Stimulated activated CD8-positive, alpha-beta memory T cell treated with anti-CD3 and anti-CD28 coated beads, Interleukin-4, amount 100 ng/mL, for 4 hours (primary cell): ENCODE measurements around the gene ADGRF4.

Experiments used
- DNase-seq, 2 donors: peaks; one replicate each; pipeline ENCODE4 v3.0.0-alpha.2; 2020; ENCODE audit warnings: low read depth in 2 of 2, low spot score in 1 of 2

The ADGRF4 gene, protein sequence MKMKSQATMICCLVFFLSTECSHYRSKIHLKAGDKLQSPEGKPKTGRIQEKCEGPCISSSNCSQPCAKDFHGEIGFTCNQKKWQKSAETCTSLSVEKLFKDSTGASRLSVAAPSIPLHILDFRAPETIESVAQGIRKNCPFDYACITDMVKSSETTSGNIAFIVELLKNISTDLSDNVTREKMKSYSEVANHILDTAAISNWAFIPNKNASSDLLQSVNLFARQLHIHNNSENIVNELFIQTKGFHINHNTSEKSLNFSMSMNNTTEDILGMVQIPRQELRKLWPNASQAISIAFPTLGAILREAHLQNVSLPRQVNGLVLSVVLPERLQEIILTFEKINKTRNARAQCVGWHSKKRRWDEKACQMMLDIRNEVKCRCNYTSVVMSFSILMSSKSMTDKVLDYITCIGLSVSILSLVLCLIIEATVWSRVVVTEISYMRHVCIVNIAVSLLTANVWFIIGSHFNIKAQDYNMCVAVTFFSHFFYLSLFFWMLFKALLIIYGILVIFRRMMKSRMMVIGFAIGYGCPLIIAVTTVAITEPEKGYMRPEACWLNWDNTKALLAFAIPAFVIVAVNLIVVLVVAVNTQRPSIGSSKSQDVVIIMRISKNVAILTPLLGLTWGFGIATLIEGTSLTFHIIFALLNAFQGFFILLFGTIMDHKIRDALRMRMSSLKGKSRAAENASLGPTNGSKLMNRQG

GRCh38 chr6:47698342-47698787, at the start of gene ADGRF4:
ADGRF4 (plus strand) TSS chr6:47698580; CDS start chr6:47707246, 8,666 bp downstream.
- DNase-seq = no peak

- no peak for DNase-seq
These were observed 47.6 kb upstream of the ADGRF4 start for GRCh38 chr6:47650553-47651432.

GRCh38 chr6:47651505-47651944, 46.9 kb upstream of the ADGRF4 start:
- DNase-seq = no peak

DNA sequence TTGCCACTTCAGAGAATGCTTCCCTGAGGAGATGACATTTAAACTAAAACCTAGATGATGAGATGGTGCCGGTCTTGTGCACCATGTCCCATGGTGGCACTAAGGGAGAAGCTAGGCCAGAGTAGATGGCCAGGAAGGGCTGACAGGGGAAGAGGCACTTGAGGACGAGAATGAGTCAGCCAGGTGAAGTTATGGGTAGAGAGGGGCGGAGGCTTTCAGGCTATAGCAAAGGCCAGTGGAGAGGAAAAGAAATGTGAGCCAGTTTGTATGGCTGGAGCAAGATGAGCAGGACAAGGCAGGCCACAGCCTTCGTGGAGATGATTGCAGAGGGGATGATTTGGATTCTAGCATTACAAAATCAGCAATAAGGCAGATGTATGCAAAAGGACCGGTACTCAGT, 44.7 kb upstream of the ADGRF4 start:
- DNase-seq = no peak

DNA sequence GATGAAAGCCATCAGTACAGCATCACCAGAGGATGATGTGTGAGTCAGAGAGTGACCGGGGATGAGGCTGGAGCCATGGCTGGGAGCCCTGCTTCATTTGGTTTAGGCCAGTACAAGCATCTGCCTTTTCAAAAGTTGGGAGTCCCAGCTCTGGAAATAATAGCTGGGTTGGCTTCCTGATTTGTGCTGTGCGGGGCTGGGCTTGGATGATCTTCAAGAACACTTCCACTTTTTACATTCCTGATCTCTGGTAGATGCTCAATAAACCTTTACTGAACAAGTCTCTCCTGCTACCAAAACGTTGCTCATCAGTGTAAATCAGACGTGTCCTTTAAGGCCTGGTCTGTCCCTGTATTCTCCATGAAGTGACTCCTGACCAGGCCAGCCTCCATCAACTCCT, 44.1 kb upstream of the ADGRF4 start:
- DNase-seq = no peak

DNA sequence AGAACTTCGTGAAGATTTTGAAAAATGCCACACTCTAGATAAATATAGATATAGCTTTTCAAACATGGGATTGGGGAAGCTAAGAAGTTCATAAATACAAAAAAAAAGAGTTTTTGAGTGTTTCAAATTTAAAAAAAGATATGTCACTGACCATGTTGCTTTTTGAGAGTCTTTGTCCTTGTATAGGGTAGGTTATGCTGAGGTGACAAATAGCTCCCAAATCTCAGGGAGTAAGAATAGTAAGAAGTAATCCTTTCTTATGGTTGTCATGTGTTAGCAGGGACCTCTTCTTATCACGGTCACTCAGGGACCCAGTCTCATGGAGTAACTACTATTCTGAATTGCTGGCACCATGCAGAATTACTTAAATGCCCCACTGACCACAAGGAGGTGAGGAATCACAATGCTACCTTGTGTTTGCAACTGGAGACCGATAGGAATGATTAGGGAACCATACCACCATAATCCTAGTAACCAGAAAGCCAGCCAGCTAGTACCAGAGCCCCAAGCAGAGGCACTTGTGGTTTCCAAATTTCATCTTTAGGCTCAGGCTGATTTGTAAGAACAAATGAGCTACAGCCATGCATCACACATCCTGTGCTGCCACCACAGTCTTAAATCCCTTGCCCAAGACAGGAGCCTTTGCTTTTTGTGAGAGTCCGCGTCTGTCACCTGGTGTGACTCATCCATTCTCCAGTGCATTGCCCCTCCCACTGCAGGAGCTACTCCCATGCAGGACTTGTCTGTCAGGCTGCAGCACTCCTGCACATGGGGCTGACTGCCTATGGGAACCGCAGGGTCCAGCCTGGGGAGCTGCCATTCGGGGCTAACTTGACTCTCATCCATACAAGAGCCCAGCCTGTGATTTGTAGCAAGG, 42.4 kb upstream of the ADGRF4 start:
- DNase-seq = no peak

DNA sequence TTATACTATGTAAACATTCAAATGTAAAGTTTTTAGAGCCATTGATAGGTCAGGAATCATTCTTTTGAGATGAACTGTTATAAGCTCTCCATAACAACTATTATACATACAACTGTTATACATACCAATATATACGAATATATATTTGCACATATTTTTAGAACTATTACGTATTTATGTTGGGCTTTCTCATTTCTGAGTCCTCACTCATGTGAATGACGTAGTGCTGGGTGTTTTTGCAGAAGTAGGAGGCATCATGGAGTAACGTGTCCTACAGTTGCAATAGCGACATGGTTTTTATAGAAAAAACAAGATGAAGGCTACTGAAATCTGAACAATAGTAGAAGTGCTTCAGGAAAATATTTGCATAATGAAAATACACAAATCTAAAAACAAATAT, 36.4 kb upstream of the ADGRF4 start:
- no peak for DNase-seq

GRCh38 chr6:47663462-47664216, 34.7 kb upstream of the ADGRF4 start:
- DNase-seq = no peak

GRCh38 chr6:47665112-47665511, 33.3 kb upstream of the ADGRF4 start:
- DNase-seq = no peak

GRCh38 chr6:47669684-47670513, 28.5 kb upstream of the ADGRF4 start:
- DNase-seq = no peak

DNA sequence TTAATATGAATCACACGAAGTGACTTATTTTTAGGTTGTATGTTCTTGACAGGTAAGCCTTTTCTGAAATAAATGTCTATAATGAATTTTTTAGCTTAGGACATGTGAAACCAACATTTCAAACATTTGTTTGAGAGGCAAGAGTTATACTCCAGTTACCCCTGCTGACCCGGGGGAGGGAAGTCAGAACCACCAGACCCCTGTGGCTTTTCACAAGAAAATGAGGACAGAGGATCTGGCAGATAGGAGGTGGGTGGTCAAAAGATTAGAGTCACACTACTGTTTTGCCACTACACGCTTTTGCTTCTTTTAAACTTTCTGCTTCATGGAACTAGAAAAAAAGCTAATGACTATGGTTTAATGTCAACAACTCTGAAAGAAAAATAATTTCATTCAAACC, 27.5 kb upstream of the ADGRF4 start:
- no peak for DNase-seq

GRCh38 chr6:47671777-47672176, 26.6 kb upstream of the ADGRF4 start:
- no peak for DNase-seq

DNA sequence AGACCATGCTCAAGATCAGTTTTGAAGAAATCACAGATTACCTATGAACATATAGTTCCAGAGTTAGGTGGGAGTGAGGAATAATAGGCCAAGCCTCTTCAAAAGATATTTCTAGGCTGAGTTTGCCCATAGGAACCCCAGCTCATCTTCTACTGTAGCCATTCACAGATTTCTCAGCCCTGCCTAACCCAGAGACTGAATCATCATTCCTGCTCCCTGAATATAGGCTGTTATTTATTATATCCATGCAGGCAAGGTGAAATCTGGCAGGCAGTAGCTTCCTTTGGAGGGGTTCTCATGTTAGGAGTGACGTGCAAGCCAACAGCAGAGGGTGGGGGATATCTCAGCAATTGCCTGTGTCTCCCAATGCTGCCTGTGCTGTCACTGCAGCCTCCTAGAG, 25.6 kb upstream of the ADGRF4 start:
- DNase-seq = no peak

GRCh38 chr6:47674673-47675072, 23.7 kb upstream of the ADGRF4 start:
- DNase-seq = no peak

GRCh38 chr6:47677381-47678100, 20.8 kb upstream of the ADGRF4 start:
- no peak for DNase-seq

GRCh38 chr6:47678739-47679138, 19.6 kb upstream of the ADGRF4 start:
- DNase-seq = no peak

- no peak for DNase-seq
These were observed 19.0 kb upstream of the ADGRF4 start for GRCh38 chr6:47679322-47679906.

GRCh38 chr6:47680051-47680450, 18.3 kb upstream of the ADGRF4 start:
- DNase-seq = no peak
